H1 (cell line): ENCODE measurements around the gene DYNC2H1.

Experiments used
- EZH2 ChIP-seq: fragments of 200-600 bp; sonication (generic); IDR thresholded peaks from 2 replicates; pipeline ENCODE4 v1.7.1; 2012; ENCODE audit warnings: low read depth, mild to moderate bottlenecking, moderate library complexity, low read length, inconsistent platforms; ENCODE audit not compliant: severe bottlenecking
- TBP ChIP-seq: IDR thresholded peaks from 2 replicates; pipeline ENCODE4 v1.6.1; 2011; ENCODE audit warnings: low read depth, low read length, improper control_type of control experiment
- TEAD4 ChIP-seq: IDR thresholded peaks from 2 replicates; pipeline ENCODE4 v1.6.1; 2012; ENCODE audit warnings: low read depth, low read length, inconsistent platforms, mixed read lengths

DNA sequence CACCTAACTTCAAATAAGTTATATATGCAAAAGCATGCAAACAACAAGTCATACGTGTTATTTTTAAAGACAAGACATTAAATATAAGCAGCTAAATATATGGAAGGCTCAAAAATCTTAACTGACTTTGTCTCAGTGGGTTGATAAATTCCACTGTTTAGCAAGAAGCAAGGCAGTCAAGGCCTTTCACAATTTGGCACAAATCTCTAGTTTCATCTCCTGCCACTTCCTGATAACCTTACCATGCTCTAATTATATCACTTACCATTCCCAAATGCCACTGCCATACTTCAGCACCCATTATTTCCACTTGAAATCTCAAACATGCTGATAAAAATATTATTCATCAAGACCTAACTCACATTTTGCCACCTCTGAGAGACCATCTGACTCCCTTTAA lies 42.1 kb upstream of the DYNC2H1 start:
- no peak for TF ChIP-seq TEAD4
- TF ChIP-seq EZH2 = no peak
- TF ChIP-seq TBP = no peak
